Testis (tissue), 3 donors: Measurements from ENCODE around the gene MFSD6. TPM values are rescaled to one million over a fixed set of nuclear protein-coding genes. Genes with fewer than 3 reads are reported as not detected.
"Not testable (repeated sequence)": the region's sequence is repeated elsewhere in the genome, so short reads cannot be mapped to it uniquely, and the experiment has no call there.

Experiments
- DNase-seq: peaks from one replicate; pipeline ENCODE4 v3.0.0-alpha.2; 2019
- H3K27ac ChIP-seq, 2 donors: fragments of 200-600 bp; sonication (generic); one replicate each; pipeline ENCODE4 v1.5.1; 2019
- H3K27me3 ChIP-seq: fragments of 200-600 bp; sonication (generic); one replicate; pipeline ENCODE4 v1.5.1; 2019
- H3K36me3 ChIP-seq: fragments of 200-600 bp; sonication (generic); one replicate; pipeline ENCODE4 v1.5.1; 2017; ENCODE audit warnings: low read depth; ENCODE audit errors: missing control alignments
- H3K4me1 ChIP-seq: fragments of 200-600 bp; sonication (generic); one replicate; pipeline ENCODE4 v1.5.1; 2019
- H3K4me3 ChIP-seq, 2 donors: fragments of 200-600 bp; sonication (generic); one replicate each; pipeline ENCODE4 v1.5.1; 2017 to 2019
- H3K9me3 ChIP-seq: fragments of 200-600 bp; sonication (generic); one replicate; pipeline ENCODE4 v1.5.1; 2017
- POLR2A ChIP-seq: fragments of 450-650 bp; IDR thresholded peaks from one replicate; pipeline ENCODE4 v1.6.1; 2017; ENCODE audit warnings: antibody characterized with exemption, mild to moderate bottlenecking, moderate library complexity
- WGBS, 2 donors: methylation state at CpG; one replicate each; pipeline ENCODE4 v1.1.5; 2018; 5-methylcytosine and 5-hydroxymethylcytosine counted together
- intact Hi-C: fragments of 100-400 bp; cut with DNase I; formaldehyde crosslinking; loops from one replicate; pipeline ENCODE4 v1.15.1; 2023; ENCODE audit warnings: low total_unique reads
- polyA plus RNA-seq: library from polyadenylated mRNA; stranded (reverse); fragments of 350-450 nt; fragmentation: Illumina TruSeq; extraction: RNeasy Lipid Tissue Mini Kit (QIAGEN cat#74804); gene quantifications from one replicate; pipeline ENCODE4 v1.2.3, GENCODE V29; 2014; ENCODE audit warnings: low read depth, low replicate concordance; ENCODE audit not compliant: insufficient read depth
- total RNA-seq, 2 donors: library from RNA; depleted of rRNA; stranded (reverse); fragments of >200 nt; gene quantifications; one replicate each; pipeline ENCODE4 v1.2.3, GENCODE V29; 2016
- TF ChIP-seq, protein P1 (sequence below), 3 experiments: fragments of 450-650 bp in 2 of 3; fragments of 200-600 bp in 1 of 3; sonication (generic) in 1 of 3; IDR thresholded peaks; one replicate each; pipeline ENCODE4 v1.5.1; 2016 to 2019; ENCODE audit warnings: antibody characterized with exemption in 3 of 3, mild to moderate bottlenecking in 2 of 3, moderate library complexity in 1 of 3

Gene MFSD6
- total and polyA plus RNA-seq, 3 donors from 2014 or later = 15.0 to 47.3 (median 29.9) TPM

DNA sequence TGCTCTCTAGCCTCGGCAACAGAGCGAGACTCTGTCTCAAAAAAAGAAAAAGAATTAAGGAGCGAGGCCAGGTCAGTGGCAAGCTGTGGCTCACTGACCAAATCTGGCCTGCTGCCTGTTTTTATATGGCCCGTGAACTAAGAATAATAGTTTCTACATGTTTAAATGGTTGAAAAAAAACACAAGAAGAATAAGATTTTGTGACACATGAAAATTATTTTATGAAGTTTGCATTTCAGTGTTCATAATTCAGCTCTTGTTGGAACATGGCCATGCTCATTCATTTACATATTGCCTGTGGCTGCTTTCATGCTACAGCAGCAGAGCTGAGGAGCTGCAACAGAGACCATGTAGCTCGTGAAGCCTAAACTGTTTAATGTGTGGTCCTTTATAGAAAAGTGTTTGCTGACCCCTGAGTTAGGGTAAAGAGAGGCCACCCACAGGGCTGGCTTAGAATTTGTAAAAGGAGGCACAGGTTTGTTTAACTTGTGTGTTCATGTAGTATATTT, 59.5 kb downstream of the MFSD6 start:
- DNase-seq = peak; percentile 44
- Histone ChIP-seq H3K27ac (peak overlapping the region; percentile 83 to 89), H3K9me3 (no peaks in the 10 kb centered on the region), H3K4me3 (no peak overlapping the region), H3K27me3 (no peaks in the 10 kb centered on the region), H3K4me1 (peaks cover 34% of the 10 kb centered on the region), H3K36me3 (no peaks in the 10 kb centered on the region)
- intact Hi-C loops = no loop called here
- 32 to 40% methylated on average over 5 of the region's 5 CpGs for WGBS, 2 donors
- TF ChIP-seq, protein P1, sequence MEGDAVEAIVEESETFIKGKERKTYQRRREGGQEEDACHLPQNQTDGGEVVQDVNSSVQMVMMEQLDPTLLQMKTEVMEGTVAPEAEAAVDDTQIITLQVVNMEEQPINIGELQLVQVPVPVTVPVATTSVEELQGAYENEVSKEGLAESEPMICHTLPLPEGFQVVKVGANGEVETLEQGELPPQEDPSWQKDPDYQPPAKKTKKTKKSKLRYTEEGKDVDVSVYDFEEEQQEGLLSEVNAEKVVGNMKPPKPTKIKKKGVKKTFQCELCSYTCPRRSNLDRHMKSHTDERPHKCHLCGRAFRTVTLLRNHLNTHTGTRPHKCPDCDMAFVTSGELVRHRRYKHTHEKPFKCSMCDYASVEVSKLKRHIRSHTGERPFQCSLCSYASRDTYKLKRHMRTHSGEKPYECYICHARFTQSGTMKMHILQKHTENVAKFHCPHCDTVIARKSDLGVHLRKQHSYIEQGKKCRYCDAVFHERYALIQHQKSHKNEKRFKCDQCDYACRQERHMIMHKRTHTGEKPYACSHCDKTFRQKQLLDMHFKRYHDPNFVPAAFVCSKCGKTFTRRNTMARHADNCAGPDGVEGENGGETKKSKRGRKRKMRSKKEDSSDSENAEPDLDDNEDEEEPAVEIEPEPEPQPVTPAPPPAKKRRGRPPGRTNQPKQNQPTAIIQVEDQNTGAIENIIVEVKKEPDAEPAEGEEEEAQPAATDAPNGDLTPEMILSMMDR (IDR thresholded peaks at IDR 0.05) = no peak
- no peak for TF ChIP-seq POLR2A

DNA sequence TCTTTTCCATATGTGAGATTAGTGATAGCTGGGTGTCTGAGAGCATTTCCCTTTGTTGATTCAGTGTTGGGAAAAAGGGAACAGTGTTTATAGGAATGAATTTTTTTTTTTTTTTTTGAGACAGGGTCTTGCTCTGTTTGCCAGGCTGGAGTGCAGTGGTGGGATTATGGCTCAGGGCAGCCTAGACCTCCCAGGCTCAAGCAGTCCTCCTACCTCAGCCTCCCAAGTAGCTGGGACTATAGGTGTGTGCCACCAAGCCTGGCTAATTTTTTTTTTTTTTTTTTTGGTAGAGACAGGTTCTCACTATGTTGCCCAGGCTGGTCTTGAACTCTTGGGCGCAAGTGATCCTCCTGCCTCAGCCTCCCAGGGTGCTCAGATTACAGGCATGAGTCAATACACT, 60.2 kb downstream of the MFSD6 start:
- intact Hi-C loops, H3K4me3 ChIP-seq, H3K36me3 ChIP-seq, H3K9me3 ChIP-seq, DNase-seq, H3K27me3 ChIP-seq: not testable (repeated sequence)
- peaks cover 34% of the 10 kb centered on the region for H3K4me1 ChIP-seq
- H3K27ac ChIP-seq = peak overlapping the region; percentile 83 to 89
- 88 to 90% methylated on average over 1 of the region's 1 CpG for WGBS, 2 donors

DNA sequence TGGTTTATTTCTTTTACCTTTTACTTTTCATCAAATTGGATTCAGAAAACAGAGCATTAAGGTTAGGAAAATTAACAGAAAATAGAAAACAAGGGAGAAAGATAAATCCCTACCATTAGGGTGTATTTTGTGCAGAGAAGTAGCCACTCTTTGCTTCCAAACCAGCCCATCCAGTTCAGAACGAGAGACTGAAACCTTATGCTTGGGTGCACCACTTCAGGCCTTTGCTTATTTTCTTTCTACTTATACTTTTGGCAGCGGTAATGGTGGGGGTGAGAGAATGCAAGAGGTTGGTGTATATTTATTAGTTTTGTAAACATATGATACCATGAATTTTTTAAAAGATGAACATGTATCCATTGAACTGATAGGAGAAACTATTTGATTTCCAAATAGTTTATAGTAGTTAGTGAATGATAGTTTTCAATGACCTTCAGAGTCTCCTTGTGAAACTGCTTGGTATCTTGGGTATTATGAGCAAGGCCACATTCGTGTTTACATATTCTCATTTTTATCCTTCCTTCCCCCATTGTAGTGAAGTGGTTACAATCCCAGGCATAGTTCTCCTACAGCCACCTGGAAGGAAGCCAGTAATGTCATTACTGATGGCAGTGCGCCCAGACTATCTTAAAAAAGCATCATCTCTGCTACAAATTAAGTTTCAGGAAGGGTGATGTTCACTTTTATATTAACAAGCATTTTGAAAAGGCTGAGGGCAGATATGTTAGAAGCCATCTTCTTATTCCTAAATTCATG, 60.8 kb downstream of the MFSD6 start:
- 25 to 36% methylated on average over 4 of the region's 4 CpGs for WGBS, 2 donors
- peak overlapping the region; percentile 83 to 89 for H3K27ac ChIP-seq
- intact Hi-C loops = no loop called here
- H3K9me3 ChIP-seq = no peaks in the 10 kb centered on the region
- no peaks in the 10 kb centered on the region for H3K27me3 ChIP-seq
- H3K36me3 ChIP-seq = no peaks in the 10 kb centered on the region
- no peak overlapping the region for H3K4me3 ChIP-seq
- peaks cover 34% of the 10 kb centered on the region for H3K4me1 ChIP-seq
- peak; percentile 92 for DNase-seq
- TF ChIP-seq, protein P1 (IDR thresholded peaks at IDR 0.05) = no peak
- TF ChIP-seq POLR2A = no peak

DNA sequence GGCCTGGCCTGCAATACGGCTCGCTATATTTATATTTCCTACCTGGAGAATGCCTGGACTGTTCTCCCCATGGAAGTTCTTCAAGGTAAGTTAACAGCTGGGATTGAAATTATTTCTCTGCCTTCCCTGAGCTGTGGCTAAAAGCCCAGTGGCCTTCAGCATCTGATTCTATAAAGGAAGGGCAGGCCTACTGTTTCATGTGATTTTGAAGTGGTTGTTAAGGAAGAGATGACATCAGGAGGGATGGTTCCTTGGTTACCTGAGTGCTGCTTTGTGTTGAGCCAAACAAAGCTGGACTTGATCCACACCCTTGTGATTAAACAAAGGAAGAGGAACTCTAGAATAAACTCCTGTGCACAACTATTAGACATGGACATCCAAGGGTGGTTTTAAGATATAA, 61.6 kb downstream of the MFSD6 start:
- Histone ChIP-seq H3K27me3 (no peaks in the 10 kb centered on the region), H3K36me3 (no peaks in the 10 kb centered on the region), H3K9me3 (no peaks in the 10 kb centered on the region), H3K4me3 (no peak overlapping the region), H3K27ac (peak overlapping the region; percentile 83 to 89), H3K4me1 (peaks cover 34% of the 10 kb centered on the region)
- TF ChIP-seq, protein P1 (IDR thresholded peaks at IDR 0.05) = no peak
- TF ChIP-seq POLR2A = no peak
- 58 to 72% methylated on average over 2 of the region's 2 CpGs for WGBS, 2 donors
- intact Hi-C loops = no loop called here
- no peak for DNase-seq

DNA sequence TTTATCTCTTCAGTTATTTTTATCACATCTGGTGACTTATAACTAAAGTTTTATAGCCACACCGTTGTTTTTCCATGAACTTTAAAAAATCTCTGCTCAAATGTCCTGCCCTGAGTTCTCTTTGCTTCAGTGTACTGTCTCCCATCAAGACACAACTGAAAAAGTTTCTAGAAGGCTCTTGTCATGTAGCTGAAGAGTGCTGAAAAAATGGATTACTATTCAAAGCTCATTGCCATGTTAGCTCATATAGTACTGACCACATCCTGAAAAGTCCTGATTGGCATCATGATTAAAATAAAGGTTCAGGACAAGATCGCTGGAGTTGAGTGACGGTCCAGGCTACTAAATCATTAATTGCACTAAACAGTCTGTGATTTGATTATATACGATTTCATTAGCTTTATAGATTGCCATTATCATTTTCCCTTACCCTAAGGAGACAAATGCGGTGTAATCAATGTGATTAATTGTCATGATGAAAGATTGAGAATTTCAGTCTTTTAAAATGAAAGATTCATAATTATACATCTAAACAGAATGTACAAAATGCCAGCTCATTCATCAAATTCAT, 62.2 kb downstream of the MFSD6 start:
- no peak for TF ChIP-seq POLR2A
- TF ChIP-seq, protein P1 (IDR thresholded peaks at IDR 0.05) = no peak
- intact Hi-C loops = no loop called here

More for the DNA sequence above, 62.2 kb downstream of the MFSD6 start:
- DNase-seq = no peak
- Histone ChIP-seq H3K4me1 (peaks cover 34% of the 10 kb centered on the region), H3K4me3 (no peak overlapping the region), H3K27ac (peak overlapping the region in 1 of 2 donors; percentile 89), H3K36me3 (no peaks in the 10 kb centered on the region), H3K27me3 (no peaks in the 10 kb centered on the region), H3K9me3 (no peaks in the 10 kb centered on the region)
- 72 to 77% methylated on average over 5 of the region's 5 CpGs for WGBS, 2 donors
